HTR-8/SVneo (cell line): ENCODE measurements around the gene TBL1XR1.
"Not testable (repeated sequence)": the region's sequence is repeated elsewhere in the genome, so short reads cannot be mapped to it uniquely, and the experiment has no call there.

Experiments
- DNase-seq: peaks from one replicate; pipeline ENCODE4 v3.0.0; 2011; ENCODE audit warnings: low spot score, mixed read lengths; ENCODE audit not compliant: insufficient read length
- FAIRE-seq: peaks from 2 replicates; lab custom pipeline; 2011; peaks lifted over from hg19 to GRCh38; lab: Jason Lieb, UNC

Gene TBL1XR1

GRCh38 chr3:177209509-177209908 is 12.2 kb upstream of the TBL1XR1 start:
- no peak for FAIRE-seq
- no peak for DNase-seq

GRCh38 chr3:177208781-177209180 is 11.5 kb upstream of the TBL1XR1 start:
- FAIRE-seq (no peak), DNase-seq (no peak)

DNA sequence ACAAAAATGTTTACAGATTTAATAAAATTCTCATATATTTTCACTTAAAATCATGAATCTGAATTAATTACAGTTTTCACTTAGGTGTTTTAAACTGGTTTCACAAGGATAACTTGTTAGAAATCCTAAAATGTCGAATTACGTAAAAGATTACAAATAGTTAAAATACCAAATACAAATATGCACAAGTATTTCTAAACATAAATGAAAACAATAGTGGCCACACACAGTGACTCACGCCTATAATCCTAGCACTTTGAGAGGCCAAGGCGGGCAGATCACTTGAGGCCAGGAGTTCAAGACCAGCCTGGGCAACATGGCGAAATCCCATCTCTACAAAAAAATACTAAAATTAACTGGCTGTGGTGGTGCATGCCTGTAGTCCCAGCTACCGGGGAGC is 10.9 kb upstream of the TBL1XR1 start:
- no peak for DNase-seq
- FAIRE-seq, result no peak

DNA sequence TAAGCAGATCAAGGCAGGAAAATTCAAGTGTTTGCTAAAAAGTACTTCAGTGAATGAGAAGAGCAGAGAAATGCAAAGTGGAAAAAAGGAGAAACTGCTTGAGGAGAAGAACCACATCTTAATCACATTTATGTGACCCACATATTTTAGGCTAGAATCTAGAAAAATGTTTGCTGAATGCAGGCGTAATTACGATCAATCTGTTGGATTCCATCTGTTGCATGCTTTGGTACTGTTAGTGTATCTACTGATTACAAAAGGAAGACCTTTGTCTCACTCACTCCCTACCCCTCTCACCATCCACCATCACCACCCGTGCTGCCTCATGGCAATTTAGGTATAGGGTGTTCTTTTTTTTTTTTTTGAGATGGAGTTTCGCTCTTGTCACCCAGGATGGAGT is 9.7 kb upstream of the TBL1XR1 start:
- no peak for DNase-seq
- no peak for FAIRE-seq

DNA sequence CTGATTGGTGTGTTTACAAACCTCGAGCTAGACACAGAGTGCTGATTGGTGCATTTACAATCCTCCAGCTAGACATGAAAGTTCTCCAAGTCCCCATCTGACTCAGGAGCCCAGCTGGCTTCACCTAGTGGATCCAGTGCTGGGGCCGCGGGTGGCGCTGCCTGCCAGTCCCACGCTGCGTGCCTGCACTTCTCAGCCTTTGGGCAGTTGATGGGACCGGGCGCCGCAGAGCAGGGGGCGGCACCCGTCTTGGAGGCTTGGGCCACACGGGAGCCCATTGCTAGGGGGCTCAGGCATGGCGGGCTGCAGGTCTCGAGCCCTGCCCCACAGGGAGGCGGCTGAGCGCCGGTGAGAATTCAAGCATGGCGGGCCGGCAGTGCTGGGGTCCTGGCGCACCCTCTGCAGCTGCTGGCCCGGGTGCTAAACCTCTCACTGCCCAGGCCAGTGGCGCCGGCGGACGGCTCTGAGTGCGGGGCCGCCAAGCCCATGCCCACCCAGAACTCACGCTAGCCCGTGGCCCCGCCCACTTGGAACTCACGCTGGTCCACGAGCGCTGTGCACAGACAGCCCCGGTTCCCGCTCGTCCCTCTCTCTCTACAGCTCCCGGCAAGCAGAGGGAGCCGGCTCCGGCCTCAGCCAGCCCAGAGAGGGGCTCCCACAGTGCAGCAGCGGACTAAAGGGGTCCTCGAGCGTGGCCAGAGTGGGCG is 6.6 kb upstream of the TBL1XR1 start:
- no peak for FAIRE-seq
- no peak for DNase-seq

GRCh38 chr3:177203016-177203415 is 5.7 kb upstream of the TBL1XR1 start:
- FAIRE-seq, DNase-seq: not testable (repeated sequence)

- FAIRE-seq (peak; percentile 49), DNase-seq (peak; percentile 69)
Observed at GRCh38 chr3:177201700-177202397, 4.6 kb upstream of the TBL1XR1 start.

- DNase-seq, result no peak
- no peak for FAIRE-seq
Observed at GRCh38 chr3:177199206-177199760, 2.0 kb upstream of the TBL1XR1 start.

- peak; percentile 59 for DNase-seq
- FAIRE-seq, result no peak
Observed at GRCh38 chr3:177197727-177198460, 612 bp upstream of the TBL1XR1 start.

DNA sequence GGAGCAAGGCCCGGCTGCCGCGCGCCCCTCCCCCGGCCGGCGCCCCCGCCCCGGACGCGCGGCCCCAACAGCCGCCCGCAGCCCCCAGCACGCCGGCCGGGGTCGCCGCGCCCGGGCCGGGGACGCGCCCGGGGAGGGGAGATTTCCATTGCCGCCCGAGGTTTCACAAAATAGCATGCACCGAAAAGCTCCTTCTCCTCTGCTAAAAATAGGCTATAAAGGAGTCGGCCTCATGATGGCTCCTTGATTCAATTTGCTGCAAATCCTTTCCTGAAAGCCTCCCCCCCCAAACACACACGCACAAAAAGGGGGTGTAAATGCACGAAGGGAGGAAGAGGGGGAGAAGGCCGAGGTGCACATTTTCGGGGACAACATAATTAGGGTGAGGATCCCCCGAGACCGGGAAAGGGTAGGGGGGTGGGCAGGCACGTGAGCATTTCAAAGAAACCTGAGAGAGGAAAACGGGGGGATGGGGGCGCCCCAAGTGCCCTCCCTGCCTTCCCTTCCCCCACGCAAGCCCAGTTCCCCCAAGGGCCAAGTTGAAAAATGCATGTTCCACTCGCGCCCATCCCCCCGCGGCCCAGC is 734 bp downstream of the TBL1XR1 start:
- no peak for FAIRE-seq
- DNase-seq, result no peak

- DNase-seq (no peak), FAIRE-seq (no peak)
Observed at GRCh38 chr3:177196008-177196455, 1.2 kb downstream of the TBL1XR1 start.

DNA sequence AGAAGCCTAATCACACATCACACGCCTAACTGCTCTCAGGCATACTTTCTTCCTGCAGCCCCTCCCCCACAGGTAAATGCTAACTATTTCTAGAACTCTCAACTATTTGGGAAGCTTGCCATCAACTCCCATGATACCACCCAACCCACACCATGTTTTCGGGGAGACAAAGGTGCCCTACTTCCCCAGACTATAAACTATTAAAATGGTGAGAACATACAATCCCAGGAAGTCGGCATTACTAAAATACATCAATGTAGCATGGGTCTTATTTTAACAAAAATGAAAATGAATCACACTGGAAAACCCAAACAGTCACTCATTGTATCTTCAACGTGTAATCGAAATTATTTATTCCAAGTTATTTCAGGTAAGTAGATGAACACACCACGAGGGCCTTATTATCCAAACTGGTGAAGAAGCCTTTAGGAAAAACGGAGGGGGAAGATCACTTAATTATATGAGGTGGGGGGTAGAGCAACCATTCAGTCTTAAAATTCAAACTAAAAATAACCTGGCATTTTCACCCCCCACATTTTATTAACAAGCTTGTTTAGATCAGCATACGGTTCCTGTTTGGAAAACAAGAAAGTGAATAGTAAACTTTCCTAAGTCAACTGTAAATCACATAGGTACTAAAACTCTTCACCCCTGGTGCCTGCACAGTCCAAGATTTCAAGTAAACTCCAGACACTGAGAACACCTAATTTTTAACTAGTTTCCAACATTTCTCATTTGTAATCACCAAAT is 1.9 kb downstream of the TBL1XR1 start:
- FAIRE-seq, result no peak
- no peak for DNase-seq

DNA sequence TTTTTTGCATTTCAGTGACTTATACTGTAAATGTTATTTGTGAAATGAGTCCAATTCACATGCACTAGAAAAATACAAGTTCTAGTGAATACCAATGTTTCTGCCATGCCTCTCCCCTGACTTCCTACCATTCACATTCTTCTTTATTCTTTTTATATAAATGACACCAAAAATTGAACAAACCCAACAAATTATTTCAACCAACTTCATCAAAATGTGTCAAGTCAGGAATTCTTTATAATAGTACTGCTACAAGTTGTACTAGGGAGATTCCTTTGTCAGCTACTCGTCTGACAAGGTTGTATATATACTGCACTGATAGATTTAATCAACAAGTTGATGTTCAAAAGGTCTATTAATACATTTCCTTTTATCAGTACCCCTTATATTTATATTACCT is 3.0 kb downstream of the TBL1XR1 start:
- DNase-seq (no peak), FAIRE-seq (no peak)

DNA sequence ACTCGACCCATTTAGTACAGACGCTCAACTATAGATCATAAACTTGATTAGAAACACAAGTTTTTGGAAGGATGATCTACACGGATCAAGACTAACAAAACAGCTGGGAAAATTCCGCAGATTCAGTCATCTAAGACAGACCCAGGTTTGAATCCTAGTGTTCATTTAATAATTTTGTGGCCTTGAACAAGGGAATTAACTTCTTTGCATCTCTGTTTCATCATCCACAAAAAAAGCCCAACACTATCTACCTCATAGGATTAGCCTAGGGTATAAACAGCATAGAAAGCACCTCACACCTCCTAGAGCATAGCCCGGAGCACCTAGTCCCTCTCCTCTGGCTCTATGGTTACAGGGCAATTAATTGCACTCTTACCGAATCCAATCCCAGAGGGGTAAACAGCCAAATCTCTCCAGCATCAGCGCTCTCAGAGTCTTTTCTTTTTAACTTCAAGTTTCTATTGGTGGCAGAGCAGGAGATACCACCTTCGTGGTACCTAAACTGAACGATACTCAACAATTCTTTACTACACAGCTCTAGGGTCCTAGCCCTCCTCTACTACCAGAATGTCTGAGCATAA is 3.5 kb downstream of the TBL1XR1 start:
- DNase-seq (no peak), FAIRE-seq (no peak)

GRCh38 chr3:177193275-177193674 is 4.0 kb downstream of the TBL1XR1 start:
- not testable (repeated sequence) for DNase-seq, FAIRE-seq

DNA sequence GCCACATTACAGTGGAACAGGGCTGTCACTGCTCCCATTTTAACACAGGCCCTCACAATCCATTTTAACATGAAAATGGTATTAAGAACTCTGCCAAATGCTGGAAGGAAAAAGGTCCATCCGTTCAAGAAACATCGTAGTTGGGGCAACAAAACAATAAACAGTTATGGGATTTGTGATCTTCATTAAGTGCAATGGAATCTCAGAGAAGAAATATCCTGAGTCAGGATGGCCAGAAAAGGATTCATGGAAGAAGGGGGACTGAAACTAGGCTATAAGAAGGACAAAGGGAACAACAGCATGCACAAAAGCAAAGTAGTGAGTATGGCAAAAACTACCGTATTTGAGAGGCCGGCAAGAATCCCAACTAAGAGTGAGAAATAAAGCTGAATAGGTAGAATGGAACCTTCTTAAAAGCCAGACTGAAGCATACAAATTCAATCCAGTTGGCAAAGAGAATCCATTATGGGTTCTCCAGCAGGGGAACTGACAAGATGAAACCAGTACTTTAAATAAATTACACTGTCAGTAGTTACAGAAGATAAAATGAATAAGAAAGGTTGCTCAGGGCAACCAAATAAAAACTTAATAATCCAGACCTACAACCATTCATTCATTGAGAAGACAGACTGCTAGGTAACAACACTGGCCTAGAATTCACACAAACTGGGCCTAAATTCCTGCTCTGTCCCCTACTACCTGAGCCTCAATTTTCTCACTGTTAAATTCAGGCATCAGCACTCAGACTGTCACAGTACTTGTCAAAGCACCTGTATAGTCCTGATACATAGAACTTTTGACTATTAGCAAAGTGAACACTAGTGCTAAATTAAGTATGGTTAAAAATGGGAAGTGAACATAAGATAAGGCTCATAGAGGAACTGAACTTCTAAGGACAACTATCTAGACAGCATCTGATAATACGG is 6.3 kb downstream of the TBL1XR1 start:
- no peak for DNase-seq
- no peak for FAIRE-seq

DNA sequence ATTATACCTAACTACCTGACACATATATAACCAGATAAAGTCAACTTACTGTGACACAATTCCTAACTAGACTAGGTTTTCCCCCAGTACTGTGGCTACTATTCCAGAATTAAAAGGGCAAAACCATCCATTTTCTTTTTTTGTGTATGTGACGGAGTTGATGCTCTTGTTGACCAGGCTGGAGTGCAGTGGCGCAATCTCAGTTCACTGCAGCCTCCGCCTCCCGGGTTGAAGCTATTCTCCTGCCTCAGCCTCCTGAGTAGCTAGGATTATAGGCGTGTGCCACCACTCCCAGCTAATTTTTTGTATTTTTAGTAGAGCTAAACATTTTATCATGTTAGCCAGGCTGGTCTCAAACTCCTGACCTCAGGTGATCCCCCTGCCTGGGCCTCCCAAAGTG is 7.1 kb downstream of the TBL1XR1 start:
- FAIRE-seq, DNase-seq: not testable (repeated sequence)

- DNase-seq, FAIRE-seq: not testable (repeated sequence)
Observed at GRCh38 chr3:177188325-177188724, 9.0 kb downstream of the TBL1XR1 start.
